Inferior parietal cortex (tissue), 1 donor: ENCODE measurements around the gene WDCP.
"Not testable (repeated sequence)": the region's sequence is repeated elsewhere in the genome, so short reads cannot be mapped to it uniquely, and the experiment has no call there.

Source experiments
- DNase-seq: peaks from one replicate; pipeline ENCODE4 v3.0.0-alpha.2; 2016; ENCODE audit errors: extremely low spot score

WDCP gene

DNA sequence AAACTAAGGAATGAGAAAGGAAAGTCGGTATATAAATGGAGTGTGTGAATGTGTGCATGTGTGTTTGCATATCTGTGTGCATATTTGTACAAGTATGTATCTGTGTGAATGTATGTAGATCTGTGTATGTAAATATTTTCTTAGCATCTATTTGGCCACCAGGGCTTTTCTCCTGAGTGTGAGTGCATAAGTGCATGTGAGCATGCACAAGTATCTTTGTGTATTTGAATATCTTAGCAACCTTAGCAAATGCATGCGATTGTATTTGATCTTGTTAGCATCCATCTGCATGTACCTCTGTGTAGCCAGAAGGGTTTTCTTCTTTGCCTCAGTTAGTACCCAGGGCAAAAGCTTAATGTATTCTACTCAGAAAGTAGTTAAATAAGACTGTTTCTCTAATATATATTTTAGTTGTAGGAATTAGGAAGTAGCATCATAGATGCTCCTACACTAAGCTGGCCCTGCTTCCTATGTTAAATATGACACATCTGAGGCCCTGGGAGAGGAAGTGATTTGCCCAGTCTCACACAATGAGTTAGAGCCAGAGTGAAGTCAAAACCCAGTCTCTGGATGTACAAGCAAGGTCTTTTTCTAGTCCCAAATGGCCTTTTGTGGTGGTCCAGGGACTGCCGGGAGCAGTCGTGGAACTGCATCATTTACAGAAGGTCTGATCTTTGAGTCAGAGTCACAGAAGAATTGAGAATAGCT lies 11.5 kb upstream of the WDCP start:
- DNase-seq: no peak

GRCh38 chr2:24055750-24056149 lies 8.6 kb upstream of the WDCP start:
- no peak for DNase-seq

DNA sequence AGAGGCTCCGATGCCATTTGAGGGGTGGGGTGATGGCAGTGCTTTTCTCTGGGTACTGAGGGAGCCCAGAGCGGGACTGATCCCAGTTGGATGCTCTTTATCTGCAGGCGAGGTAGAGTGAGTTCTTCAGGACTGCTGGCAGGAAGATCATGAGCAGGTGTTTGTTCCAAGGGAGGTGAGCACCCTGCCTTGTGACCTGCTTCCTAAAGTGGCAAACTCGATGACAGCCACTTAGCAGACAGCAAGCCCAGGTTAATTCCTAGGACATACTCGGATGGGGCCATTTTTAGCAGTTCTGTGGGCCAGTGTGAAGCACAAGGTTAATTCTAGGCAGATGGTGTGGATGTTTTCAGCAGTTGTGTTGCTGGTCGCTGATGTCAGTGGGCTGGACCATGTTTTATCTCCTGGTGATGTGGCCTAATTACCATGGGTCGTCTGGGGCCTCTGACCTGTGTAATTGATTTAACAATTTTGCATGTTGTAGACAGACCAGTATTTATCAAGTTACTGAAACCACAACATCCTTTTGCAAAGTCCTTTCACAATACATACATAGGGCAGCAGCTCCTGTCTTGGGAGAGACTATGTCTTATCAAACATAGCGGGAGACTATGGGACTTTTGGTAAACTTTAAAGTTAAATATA lies 7.3 kb upstream of the WDCP start:
- no peak for DNase-seq

- DNase-seq: no peak
Measured at GRCh38 chr2:24052951-24053350, 5.8 kb upstream of the WDCP start.

GRCh38 chr2:24051833-24052232 lies 4.6 kb upstream of the WDCP start:
- DNase-seq: peak; percentile 17

- DNase-seq: no peak
Measured at GRCh38 chr2:24050041-24050979, 3.1 kb upstream of the WDCP start.

DNA sequence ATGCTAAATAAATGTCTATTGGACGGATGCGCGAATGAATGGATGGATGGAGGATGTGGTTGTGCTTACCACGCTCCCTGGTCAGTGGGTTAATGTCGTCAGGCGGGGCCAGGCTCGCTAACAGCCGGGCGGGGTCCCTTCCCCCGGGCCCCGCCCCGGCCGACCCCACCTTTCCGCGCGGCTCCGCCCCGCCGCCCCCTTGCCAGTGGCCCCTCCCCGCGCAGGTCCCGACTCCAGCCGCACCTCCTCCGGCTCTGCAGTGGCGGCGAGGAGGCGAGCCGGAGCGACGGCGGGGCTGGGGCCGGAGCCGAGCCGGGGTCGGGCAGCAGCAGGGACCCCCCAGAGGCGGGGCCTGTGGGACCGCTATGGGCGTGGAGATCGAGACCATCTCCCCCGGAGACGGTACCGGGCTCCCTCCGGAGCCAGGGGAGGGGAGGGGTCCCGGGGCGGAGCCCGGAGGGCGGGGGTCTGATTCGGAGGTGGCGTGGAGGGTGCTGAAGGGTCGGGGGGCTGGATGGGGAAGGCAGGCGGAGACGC lies 2.4 kb upstream of the WDCP start, which contains the start of gene FKBP1B:
TSS of gene FKBP1B (plus strand) at position 257 of the 537 bp plus-strand sequence. CDS start at position 366, 109 bp downstream.
- DNase-seq: no peak

- DNase-seq: no peak
Measured at GRCh38 chr2:24048769-24049484, 1.7 kb upstream of the WDCP start.

- no peak for DNase-seq
Measured at GRCh38 chr2:24047703-24048033, 477 bp upstream of the WDCP start.

DNA sequence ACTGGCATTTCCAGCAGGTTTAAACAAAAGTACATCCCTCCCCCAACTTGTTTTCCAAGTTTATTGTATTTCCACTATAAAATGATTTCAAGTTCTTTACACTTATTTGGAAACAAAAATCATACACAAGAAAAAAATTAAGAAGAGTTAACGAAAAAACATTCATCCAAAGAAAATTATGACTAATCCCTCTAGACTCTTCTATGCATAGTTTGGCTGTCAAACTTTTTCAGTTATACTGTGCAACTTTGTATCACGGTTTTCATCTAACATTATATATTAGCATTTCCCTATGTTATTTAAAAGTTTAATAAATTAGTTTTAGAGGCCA lies 627 bp downstream of the WDCP start:
- no peak for DNase-seq

DNA sequence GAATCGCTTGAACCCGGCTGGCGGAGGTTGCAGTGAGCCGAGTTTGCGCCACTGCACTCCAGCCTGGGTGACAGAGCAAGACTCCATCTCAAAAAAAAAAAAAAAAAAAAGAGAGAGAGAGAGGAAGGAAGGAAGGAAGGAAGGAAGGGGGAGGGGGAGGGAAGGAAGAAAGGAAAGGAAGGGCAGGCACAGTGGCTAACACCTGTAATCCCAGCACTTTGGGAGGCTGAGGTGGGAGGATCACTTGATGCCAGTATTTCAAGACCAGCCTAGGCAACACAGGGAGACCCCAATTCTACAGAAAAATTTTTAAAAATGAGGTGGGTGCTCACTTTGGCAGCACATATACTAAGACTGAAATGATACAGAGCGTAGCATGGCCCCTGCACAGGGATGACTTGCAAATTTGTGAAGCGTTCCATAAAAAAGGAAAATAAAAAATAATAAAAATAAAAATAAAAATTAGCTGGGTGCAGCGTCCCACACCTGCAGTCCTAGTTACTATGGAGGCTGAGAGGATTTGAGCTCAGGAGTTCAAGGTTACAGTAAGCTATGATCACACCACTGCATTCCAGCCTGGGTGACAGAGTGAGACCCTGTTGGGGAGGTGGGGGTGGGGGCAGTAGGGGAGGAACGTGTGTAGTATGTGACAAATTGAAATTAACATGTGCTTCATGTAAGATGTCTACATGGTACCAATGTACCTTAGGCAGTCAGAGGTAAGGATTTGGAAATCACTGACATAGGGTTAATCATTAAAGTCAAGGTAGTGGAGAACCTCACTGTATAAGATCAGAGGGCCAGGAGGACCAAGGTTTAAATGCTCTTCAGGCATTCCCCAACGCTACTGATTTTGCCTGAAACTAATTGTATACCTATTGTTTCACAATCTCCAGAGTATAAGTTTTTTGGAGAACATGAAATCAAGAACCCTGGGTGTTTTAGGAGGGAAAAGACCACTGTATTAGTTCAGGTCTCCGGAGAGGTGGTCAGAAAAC lies 1.4 kb downstream of the WDCP start:
- DNase-seq: no peak

- not testable (repeated sequence) for DNase-seq
Measured at GRCh38 chr2:24043133-24043532, 4.1 kb downstream of the WDCP start.

- no peak for DNase-seq
Measured at GRCh38 chr2:24040511-24040910, 6.7 kb downstream of the WDCP start.

GRCh38 chr2:24038786-24039499 lies 8.2 kb downstream of the WDCP start:
- DNase-seq: no peak

- no peak for DNase-seq
Measured at GRCh38 chr2:24026233-24026632, 21.0 kb downstream of the WDCP start.

DNA sequence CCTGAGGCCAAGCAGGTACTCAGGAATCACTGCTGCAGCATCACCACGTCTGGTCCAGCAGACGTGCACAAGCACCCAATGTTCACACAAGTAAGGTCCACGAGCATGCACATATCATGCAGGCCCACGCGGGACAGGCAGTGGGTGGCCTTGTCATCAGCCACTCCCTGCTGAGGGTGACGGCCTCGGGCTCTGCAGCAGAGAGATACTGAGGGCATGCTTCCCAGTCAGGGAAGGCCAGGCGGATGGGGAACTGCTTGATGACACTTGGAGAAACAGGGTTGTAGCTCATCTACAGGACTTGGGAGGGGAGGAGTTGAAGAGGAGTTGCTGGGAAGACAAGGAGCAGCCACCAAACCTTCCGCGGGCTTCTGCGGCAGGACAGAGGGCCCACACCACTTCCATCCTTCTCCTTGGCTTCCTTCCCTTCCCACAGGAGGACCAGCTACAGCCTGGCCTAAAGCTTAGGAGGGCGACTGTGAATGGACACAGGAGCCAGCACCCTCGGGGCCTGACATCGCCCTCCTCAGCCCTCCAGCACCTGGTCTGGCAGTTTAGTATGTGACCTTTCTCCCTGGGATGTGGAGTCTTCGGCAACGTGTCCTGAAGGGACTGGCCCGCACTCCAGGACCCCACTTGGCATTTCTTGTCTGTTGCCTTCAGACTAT lies 22.1 kb downstream of the WDCP start:
- no peak for DNase-seq

DNA sequence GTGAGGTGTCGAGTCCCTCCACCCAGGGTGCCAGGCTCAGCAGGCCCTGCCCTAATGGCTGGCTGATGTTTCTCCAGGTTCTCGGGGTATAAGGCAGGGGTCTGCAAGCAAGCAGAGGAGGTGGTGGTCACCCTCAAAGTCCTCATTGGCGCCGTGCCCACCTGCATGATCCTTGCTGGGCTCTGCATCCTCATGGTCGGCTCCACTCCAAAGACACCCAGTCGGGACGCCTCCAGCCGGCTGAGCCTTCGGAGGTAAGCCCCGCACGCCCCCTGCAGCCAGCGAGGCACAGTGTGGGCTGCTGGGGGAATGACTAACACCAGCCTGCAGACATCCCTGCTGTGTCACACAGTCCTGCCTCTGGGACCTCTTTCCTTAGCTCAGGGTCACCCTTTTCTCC lies 23.2 kb downstream of the WDCP start:
- no peak for DNase-seq

- DNase-seq: no peak
Measured at GRCh38 chr2:24022975-24023575, 24.1 kb downstream of the WDCP start.
